Endothelial cell of umbilical vein (primary cell): ENCODE data around the gene BCAS3. TPM values are rescaled to one million over a fixed set of nuclear protein-coding genes. Genes with fewer than 3 reads are reported as not detected.

ENCODE experiments used
- BruUV-seq: library from RNA; stranded (reverse); fragments of 400-500 nt; replicated peaks from 2 replicates; lab custom pipeline; 2021; lab: Mats Ljungman, UMichigan
- CTCF ChIA-PET: fragments of 300-600, 350-600 bp; sonication (Branson Sonifier 250); formaldehyde crosslinking; loops from one replicate; lab custom pipeline; 2021; ENCODE audit warnings: antibody characterized with exemption, inconsistent platforms; lab: Charles Lee
- POLR2A ChIA-PET: fragments of 300-600, 350-600 bp; sonication (Branson Sonifier 250); formaldehyde crosslinking; loops from one replicate; lab custom pipeline; 2021; ENCODE audit warnings: antibody characterized with exemption, inconsistent platforms; lab: Charles Lee
- DNase-seq: peaks from one replicate; pipeline ENCODE4 v3.0.0-alpha.2; 2011; ENCODE audit warnings: low read depth, low spot score
- FAIRE-seq: peaks from 2 replicates; lab custom pipeline; 2011; peaks lifted over from hg19 to GRCh38; lab: Jason Lieb, UNC
- H2AFZ ChIP-seq: 2 replicates; pipeline ENCODE4 v1.6.0; 2012; ENCODE audit warnings: low read depth, low read length, control low read depth, inconsistent platforms
- H3K27ac ChIP-seq: 2 replicates; pipeline ENCODE4 v1.5.1; 2011; ENCODE audit warnings: low read depth, mild to moderate bottlenecking, control low read depth, low read length, moderate library complexity; ENCODE audit not compliant: insufficient read depth
- H3K27me3 ChIP-seq, 2 experiments: 2 replicates each; pipeline versions ENCODE4 v1.6.0 to v1.6.1; 2011; ENCODE audit warnings: low read length in 2 of 2, mixed read lengths in 1 of 2; ENCODE audit not compliant: control insufficient read depth in 2 of 2, insufficient read depth in 2 of 2
- H3K36me3 ChIP-seq, 2 experiments: 2 replicates in 1 of 2; 3 replicates in 1 of 2; pipeline ENCODE4 v1.5.1; 2011; ENCODE audit warnings: low read length in 2 of 2, mild to moderate bottlenecking in 1 of 2, moderate library complexity in 1 of 2; ENCODE audit not compliant: control insufficient read depth in 2 of 2, insufficient read depth in 2 of 2; ENCODE audit errors: extremely low read depth in 1 of 2
- H3K4me1 ChIP-seq: 3 replicates; pipeline ENCODE4 v1.5.1; 2011; ENCODE audit warnings: mild to moderate bottlenecking, low read length; ENCODE audit not compliant: control insufficient read depth, insufficient read depth; ENCODE audit errors: extremely low read depth
- H3K4me2 ChIP-seq: 2 replicates; pipeline ENCODE4 v1.6.1; 2011; ENCODE audit warnings: low read length, control low read depth, mixed read lengths; ENCODE audit not compliant: insufficient read depth
- H3K4me3 ChIP-seq, 3 experiments: fragments of 200-600 bp in 1 of 3; sonication (generic), shearing (Covaris generic) in 1 of 3; replicated peaks in 1 of 3; 2 replicates each; pipeline ENCODE4 v1.5.1; 2011 to 2016; ENCODE audit warnings: control low read depth in 3 of 3, low read length in 3 of 3, mild to moderate bottlenecking in 2 of 3, inconsistent platforms in 1 of 3, low read depth in 1 of 3, moderate library complexity in 1 of 3; ENCODE audit not compliant: insufficient read depth in 1 of 3
- H3K79me2 ChIP-seq: 2 replicates; pipeline ENCODE4 v1.6.0; 2012; ENCODE audit warnings: low read length, inconsistent platforms; ENCODE audit not compliant: control insufficient read depth, insufficient read depth
- H3K9ac ChIP-seq: replicated peaks from 2 replicates; pipeline ENCODE3; 2011; ENCODE audit warnings: low read length, control low read depth; ENCODE audit not compliant: insufficient read depth; ENCODE audit errors: extremely low read depth
- H3K9me1 ChIP-seq: replicated peaks from 3 replicates; pipeline ENCODE4 v1.6.0; 2011; ENCODE audit warnings: mild to moderate bottlenecking, low read length; ENCODE audit not compliant: control insufficient read depth, insufficient read depth; ENCODE audit errors: extremely low read depth
- H3K9me3 ChIP-seq: replicated peaks from 2 replicates; pipeline ENCODE4 v1.5.1; 2012; ENCODE audit warnings: low read length, inconsistent platforms; ENCODE audit not compliant: control insufficient read depth, insufficient read depth
- H4K20me1 ChIP-seq: replicated peaks from 2 replicates; pipeline ENCODE3; 2011; ENCODE audit warnings: mild to moderate bottlenecking, low read length; ENCODE audit not compliant: control insufficient read depth, insufficient read depth; ENCODE audit errors: extremely low read depth
- EZH2 ChIP-seq: IDR thresholded peaks from 2 replicates; pipeline ENCODE4 v1.6.1; 2012; ENCODE audit warnings: borderline replicate concordance, low read depth, mild to moderate bottlenecking, moderate library complexity, low read length, inconsistent platforms; ENCODE audit not compliant: severe bottlenecking
- FOS ChIP-seq: IDR thresholded peaks from 2 replicates; pipeline ENCODE4 v1.6.1; 2011; ENCODE audit warnings: mild to moderate bottlenecking, low read length, moderate library complexity, borderline replicate concordance; ENCODE audit not compliant: insufficient read depth
- GATA2 ChIP-seq: IDR thresholded peaks from 2 replicates; pipeline ENCODE4 v1.7.0; 2011; ENCODE audit warnings: low read depth, mild to moderate bottlenecking, moderate library complexity, mixed read lengths, low read length; ENCODE audit not compliant: insufficient read length, insufficient read depth
- JUN ChIP-seq: IDR thresholded peaks from 2 replicates; pipeline ENCODE4 v1.6.1; 2011; ENCODE audit warnings: borderline replicate concordance, low read depth; ENCODE audit not compliant: insufficient read length, insufficient read depth
- MYC ChIP-seq: IDR thresholded peaks from one replicate; pipeline ENCODE4 v1.6.1; 2011; ENCODE audit warnings: mild to moderate bottlenecking, low read depth, low read length
- POLR2A ChIP-seq: IDR thresholded peaks from 2 replicates; pipeline ENCODE4 v1.6.1; 2012; ENCODE audit warnings: low read depth, mild to moderate bottlenecking, control low read depth, low read length
- POLR2AphosphoS5 ChIP-seq: IDR thresholded peaks from 2 replicates; pipeline ENCODE4 v1.6.1; 2012; ENCODE audit warnings: low read depth, mild to moderate bottlenecking, control low read depth, low read length, moderate library complexity; ENCODE audit not compliant: insufficient read depth
- dilution Hi-C: fragments of 300-500 bp; cut with MboI; formaldehyde crosslinking; loops from one replicate; pipeline ENCODE4 v1.15.0; 2019; ENCODE audit warnings: low sequenced_read_pairs; ENCODE audit not compliant: extremely low pct_ligation_motif_present
- intact Hi-C: fragments of 100-400 bp; cut with micrococcal nuclease; formaldehyde crosslinking; loops from one replicate; pipeline ENCODE4 v1.10.0; 2022
- polyA plus RNA-seq, 4 experiments: library from polyadenylated mRNA; depleted of rRNA in 3 of 4; stranded (reverse) in 3 of 4; unstranded in 1 of 4; fragments of >200 nt; gene quantifications; 2 replicates each; pipeline versions ENCODE4 v1.2.1 to v1.2.3, GENCODE V29; 2011 to 2012; ENCODE audit warnings: missing spikeins in 1 of 4
- total RNA-seq: library from RNA; stranded (reverse); gene quantifications from 2 replicates; pipeline ENCODE4 v1.2.3, GENCODE V29; 2021
- TF ChIP-seq, protein P1 (sequence below), 2 donors: IDR thresholded peaks; 1 replicate in 1 of 2; 2 replicates in 1 of 2; pipeline ENCODE4 v1.5.1; 2011; ENCODE audit warnings: low read length in 2 of 2, mild to moderate bottlenecking in 2 of 2, moderate library complexity in 2 of 2, control low read depth in 1 of 2, inconsistent platforms in 1 of 2, low read depth in 1 of 2; ENCODE audit not compliant: insufficient read depth in 1 of 2; ENCODE audit errors: extremely low read depth in 1 of 2
- TF ChIP-seq, protein P2 (sequence below): IDR thresholded peaks from 2 replicates; pipeline ENCODE4 v1.6.1; 2011; ENCODE audit not compliant: insufficient read depth, insufficient read length

BCAS3 gene
- total and polyA plus RNA-seq, 2 donors (not counting 3 experiments of a cell fraction or from before 2014, with no cell fraction given): 8.2 to 16.0 TPM

DNA sequence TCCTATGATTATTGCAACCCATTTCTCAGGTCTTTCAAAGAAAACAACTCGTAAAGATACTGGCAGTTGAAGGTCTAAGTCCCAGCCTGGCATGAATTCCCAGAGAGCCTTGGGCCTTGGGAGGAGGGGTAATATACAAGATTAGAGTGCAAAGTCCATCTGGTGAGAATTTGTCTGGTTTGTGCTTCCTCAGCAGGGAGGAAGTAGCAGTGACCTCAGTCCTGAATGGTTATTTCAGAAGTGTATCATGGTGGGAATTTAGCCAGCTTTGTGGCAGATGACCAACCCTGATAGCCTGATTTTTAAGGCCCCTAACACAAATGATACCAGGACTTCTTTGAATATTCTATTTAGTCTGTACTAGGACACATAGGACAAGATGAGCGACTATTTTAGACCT, 570.7 kb downstream of the BCAS3 start:
- no peak overlapping the region for H3K9ac ChIP-seq
- ChIA-PET POLR2A (no interaction called here), CTCF (no interaction called here)
- H2AFZ ChIP-seq: no peak overlapping the region
- FAIRE-seq: no peak
- H3K4me3 ChIP-seq: no peak overlapping the region
- H3K27ac ChIP-seq: no peak overlapping the region
- no peaks in the 10 kb centered on the region for H3K79me2 ChIP-seq
- TF ChIP-seq, protein P1, sequence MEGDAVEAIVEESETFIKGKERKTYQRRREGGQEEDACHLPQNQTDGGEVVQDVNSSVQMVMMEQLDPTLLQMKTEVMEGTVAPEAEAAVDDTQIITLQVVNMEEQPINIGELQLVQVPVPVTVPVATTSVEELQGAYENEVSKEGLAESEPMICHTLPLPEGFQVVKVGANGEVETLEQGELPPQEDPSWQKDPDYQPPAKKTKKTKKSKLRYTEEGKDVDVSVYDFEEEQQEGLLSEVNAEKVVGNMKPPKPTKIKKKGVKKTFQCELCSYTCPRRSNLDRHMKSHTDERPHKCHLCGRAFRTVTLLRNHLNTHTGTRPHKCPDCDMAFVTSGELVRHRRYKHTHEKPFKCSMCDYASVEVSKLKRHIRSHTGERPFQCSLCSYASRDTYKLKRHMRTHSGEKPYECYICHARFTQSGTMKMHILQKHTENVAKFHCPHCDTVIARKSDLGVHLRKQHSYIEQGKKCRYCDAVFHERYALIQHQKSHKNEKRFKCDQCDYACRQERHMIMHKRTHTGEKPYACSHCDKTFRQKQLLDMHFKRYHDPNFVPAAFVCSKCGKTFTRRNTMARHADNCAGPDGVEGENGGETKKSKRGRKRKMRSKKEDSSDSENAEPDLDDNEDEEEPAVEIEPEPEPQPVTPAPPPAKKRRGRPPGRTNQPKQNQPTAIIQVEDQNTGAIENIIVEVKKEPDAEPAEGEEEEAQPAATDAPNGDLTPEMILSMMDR (IDR thresholded peaks at IDR 0.05; ENCODE audit: extremely low read depth in 1 of 2, insufficient read depth in 1 of 2, low read depth in 1 of 2, low read length in 2 of 2): no peak
- peak; percentile 77 for TF ChIP-seq GATA2
- DNase-seq: no peak
- H3K4me2 ChIP-seq: no peak overlapping the region
- no peaks in the 10 kb centered on the region for H4K20me1 ChIP-seq
- dilution Hi-C loops (no loop called here), intact Hi-C loops (no loop called here)
- H3K4me1 ChIP-seq: peaks cover 14% of the 10 kb centered on the region
- peaks cover 0 to 1% of the 10 kb centered on the region in 2 experiments for H3K27me3 ChIP-seq
- no TSS peak for BruUV-seq
- no peaks in the 10 kb centered on the region for H3K9me1 ChIP-seq
- no peaks in the 10 kb centered on the region for H3K9me3 ChIP-seq
- H3K36me3 ChIP-seq: no peaks in the 10 kb centered on the region

GRCh38 chr17:61249649-61250299, 572.1 kb downstream of the BCAS3 start:
- Histone ChIP-seq H3K27ac (no peak overlapping the region), H3K4me2 (no peak overlapping the region), H2AFZ (no peak overlapping the region), H3K4me1 (peaks cover 14% of the 10 kb centered on the region), H3K9ac (no peak overlapping the region), H3K27me3 (no peaks in the 10 kb centered on the region), H3K9me3 (no peaks in the 10 kb centered on the region), H3K79me2 (no peaks in the 10 kb centered on the region), H3K4me3 (no peak overlapping the region), H3K9me1 (no peaks in the 10 kb centered on the region), H3K36me3 (no peaks in the 10 kb centered on the region), H4K20me1 (no peaks in the 10 kb centered on the region)
- POLR2A ChIA-PET: no interaction called here
- no TSS peak for BruUV-seq
- dilution Hi-C loops (no loop called here), intact Hi-C loops (loop anchor here (10.0 kb wide), 1 partner anchor 245 kb away; no protein-coding TSS in a partner anchor)
- no peak for TF ChIP-seq GATA2
- no peak for TF ChIP-seq POLR2AphosphoS5
- no peak for TF ChIP-seq POLR2A
- no peak for TF ChIP-seq EZH2
- TF ChIP-seq MYC: no peak
- TF ChIP-seq FOS: no peak
- TF ChIP-seq, protein P2, sequence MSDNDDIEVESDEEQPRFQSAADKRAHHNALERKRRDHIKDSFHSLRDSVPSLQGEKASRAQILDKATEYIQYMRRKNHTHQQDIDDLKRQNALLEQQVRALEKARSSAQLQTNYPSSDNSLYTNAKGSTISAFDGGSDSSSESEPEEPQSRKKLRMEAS: no peak
- TF ChIP-seq, protein P1 (IDR thresholded peaks at IDR 0.05; ENCODE audit: extremely low read depth in 1 of 2, insufficient read depth in 1 of 2, low read depth in 1 of 2, low read length in 2 of 2): no peak
- TF ChIP-seq JUN: no peak
- DNase-seq (no peak), FAIRE-seq (no peak)
- CTCF ChIA-PET: interaction anchor here (1.0 kb wide), 1 partner anchor 278 kb away, joined by 3 read pairs; no protein-coding TSS in a partner anchor
